Measurements from ENCODE around the gene WDR77. TPM values are rescaled to one million over a fixed set of nuclear protein-coding genes. Genes with fewer than 3 reads are reported as not detected.

The WDR77 gene
- total and polyA plus RNA-seq, 2 of the 4 experiments (the other 2 are of a cell fraction), result 80.8 to 87.0 TPM

DNA sequence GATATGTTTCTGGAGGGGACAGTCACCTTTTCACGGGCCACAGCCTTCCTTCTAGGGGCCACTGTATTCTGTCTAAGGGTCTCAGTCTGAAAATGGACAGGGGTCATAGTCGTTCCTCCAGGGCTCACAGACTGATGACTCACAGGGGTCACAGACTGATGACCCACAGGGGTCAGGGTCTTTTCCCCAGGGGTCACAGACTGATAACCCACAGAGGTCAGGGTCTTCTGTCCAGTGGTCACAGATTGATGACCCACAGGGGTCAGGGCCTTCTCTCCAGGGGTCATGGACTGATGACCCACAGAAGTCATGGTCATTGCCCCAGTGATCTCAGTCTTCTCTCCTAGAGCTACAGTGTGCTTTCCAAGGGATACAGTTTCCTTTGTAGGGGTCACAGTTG, 34.3 kb downstream of the WDR77 start:
- dilution Hi-C loops (cut with HindIII; ENCODE audit: low sequenced_read_pairs, unreplicated experiment) (no loop called here), intact Hi-C loops (cut with micrococcal nuclease) (no loop called here), in situ Hi-C loops (cut with MboI; ENCODE audit: low sequenced_read_pairs) (no loop called here)
- no peak overlapping the region for H2BK120ac ChIP-seq (ENCODE audit: low read depth, low read length)
- peaks cover 5% of the 10 kb centered on the region for H3K4me1 ChIP-seq (ENCODE audit: control insufficient read depth, insufficient read depth, low read length)
- ChIA-PET CTCF (no interaction called here), POLR2A (ENCODE audit: unreplicated experiment) (no interaction called here)
- no peak for DNase-seq
- no peak overlapping the region for H2AK5ac ChIP-seq (ENCODE audit: low read depth, low read length)
- no peak overlapping the region for H3K4me2 ChIP-seq (ENCODE audit: low read depth, low read length)
- WGBS, 2 experiments (ENCODE audit: extremely low coverage in 2 of 2, insufficient read length in 1 of 2), result 57% methylated on average over 1 of the region's 2 CpGs; no CpG with 5 or more reads in 1 of the 2 experiments
- no peak overlapping the region for H3K56ac ChIP-seq (ENCODE audit: extremely low read depth, insufficient read depth, low read length)
- no peak for ATAC-seq (ENCODE audit: low read depth)
- no peak overlapping the region for H2BK20ac ChIP-seq (ENCODE audit: low read depth, low read length)
- H3K14ac ChIP-seq (replicated peaks; ENCODE audit: low read depth, low read length), result no peak overlapping the region
- H3K27me3 ChIP-seq (ENCODE audit: control insufficient read depth, insufficient read depth, low read length), result no peaks in the 10 kb centered on the region; the same call in 1 of the 2 replicates
- no peaks in the 10 kb centered on the region for H3K79me1 ChIP-seq (ENCODE audit: low read depth in 1 of 2, low read length in 2 of 2)
- no peak overlapping the region for H4K5ac ChIP-seq (ENCODE audit: low read depth, low read length)
- no peak overlapping the region for H3K27ac ChIP-seq (ENCODE audit: insufficient read depth, low read length)
- H3K4ac ChIP-seq (ENCODE audit: low read depth, low read length), result no peak overlapping the region
- no peaks in the 10 kb centered on the region for H4K20me1 ChIP-seq (ENCODE audit: insufficient read depth, low read length)
- peaks cover 10% of the 10 kb centered on the region; the same call in 1 of the 2 replicates for H3K9me1 ChIP-seq (ENCODE audit: insufficient read depth, low read length)
- no peak overlapping the region for H4K8ac ChIP-seq (ENCODE audit: low read depth in 2 of 2, low read length in 2 of 2)
- H2AFZ ChIP-seq (replicated peaks; ENCODE audit: low read length, poor library complexity), result no peak overlapping the region
- H4K91ac ChIP-seq (ENCODE audit: insufficient read depth, low read depth, low read length), result no peak overlapping the region
- no peak overlapping the region for H2AK9ac ChIP-seq (replicated peaks; ENCODE audit: low read depth, low read length, poor library complexity)
- H3K18ac ChIP-seq (ENCODE audit: low read depth, low read length), result no peak overlapping the region
- no peaks in the 10 kb centered on the region for H3K36me3 ChIP-seq (ENCODE audit: control insufficient read depth, insufficient read depth, low read length)
- no TSS peak for BruUV-seq (replicated peaks)
- no peak overlapping the region for H3K9ac ChIP-seq (ENCODE audit: low read depth, low read length)
- H3K4me3 ChIP-seq (ENCODE audit: insufficient read depth, low read depth, low read length), result no peak overlapping the region
- H3K23ac ChIP-seq (ENCODE audit: low read depth, low read length), result no peak overlapping the region
- H3K9me3 ChIP-seq (ENCODE audit: control insufficient read depth, insufficient read depth, low read length), result no peaks in the 10 kb centered on the region
- no peak for TF ChIP-seq RCOR1 (IDR thresholded peaks at IDR 0.05; ENCODE audit: insufficient replicate concordance, low read length)
- no peak for TF ChIP-seq MAZ (IDR thresholded peaks at IDR 0.05; ENCODE audit: borderline replicate concordance, low read depth, low read length)
- TF ChIP-seq FOS (IDR thresholded peaks at IDR 0.05; ENCODE audit: low read depth, low read length), result no peak
- TF ChIP-seq CEBPB (IDR thresholded peaks at IDR 0.05; ENCODE audit: low read depth, low read length), result no peak
- TF ChIP-seq, protein P1, sequence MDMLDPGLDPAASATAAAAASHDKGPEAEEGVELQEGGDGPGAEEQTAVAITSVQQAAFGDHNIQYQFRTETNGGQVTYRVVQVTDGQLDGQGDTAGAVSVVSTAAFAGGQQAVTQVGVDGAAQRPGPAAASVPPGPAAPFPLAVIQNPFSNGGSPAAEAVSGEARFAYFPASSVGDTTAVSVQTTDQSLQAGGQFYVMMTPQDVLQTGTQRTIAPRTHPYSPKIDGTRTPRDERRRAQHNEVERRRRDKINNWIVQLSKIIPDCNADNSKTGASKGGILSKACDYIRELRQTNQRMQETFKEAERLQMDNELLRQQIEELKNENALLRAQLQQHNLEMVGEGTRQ (IDR thresholded peaks at IDR 0.05; ENCODE audit: low read depth, low read length), result no peak
- TF ChIP-seq SMC3 (IDR thresholded peaks at IDR 0.05; ENCODE audit: low read depth, low read length), result no peak
- TF ChIP-seq, protein P2, sequence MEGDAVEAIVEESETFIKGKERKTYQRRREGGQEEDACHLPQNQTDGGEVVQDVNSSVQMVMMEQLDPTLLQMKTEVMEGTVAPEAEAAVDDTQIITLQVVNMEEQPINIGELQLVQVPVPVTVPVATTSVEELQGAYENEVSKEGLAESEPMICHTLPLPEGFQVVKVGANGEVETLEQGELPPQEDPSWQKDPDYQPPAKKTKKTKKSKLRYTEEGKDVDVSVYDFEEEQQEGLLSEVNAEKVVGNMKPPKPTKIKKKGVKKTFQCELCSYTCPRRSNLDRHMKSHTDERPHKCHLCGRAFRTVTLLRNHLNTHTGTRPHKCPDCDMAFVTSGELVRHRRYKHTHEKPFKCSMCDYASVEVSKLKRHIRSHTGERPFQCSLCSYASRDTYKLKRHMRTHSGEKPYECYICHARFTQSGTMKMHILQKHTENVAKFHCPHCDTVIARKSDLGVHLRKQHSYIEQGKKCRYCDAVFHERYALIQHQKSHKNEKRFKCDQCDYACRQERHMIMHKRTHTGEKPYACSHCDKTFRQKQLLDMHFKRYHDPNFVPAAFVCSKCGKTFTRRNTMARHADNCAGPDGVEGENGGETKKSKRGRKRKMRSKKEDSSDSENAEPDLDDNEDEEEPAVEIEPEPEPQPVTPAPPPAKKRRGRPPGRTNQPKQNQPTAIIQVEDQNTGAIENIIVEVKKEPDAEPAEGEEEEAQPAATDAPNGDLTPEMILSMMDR (conservative IDR thresholded peaks at IDR 0.05; ENCODE audit: low read depth, low read length), result no peak
- TF ChIP-seq CHD1 (IDR thresholded peaks at IDR 0.05; ENCODE audit: low read depth, low read length), result no peak
- no peak for TF ChIP-seq MAFK (IDR thresholded peaks at IDR 0.05; ENCODE audit: low read depth, low read length)
- TF ChIP-seq, protein P3, sequence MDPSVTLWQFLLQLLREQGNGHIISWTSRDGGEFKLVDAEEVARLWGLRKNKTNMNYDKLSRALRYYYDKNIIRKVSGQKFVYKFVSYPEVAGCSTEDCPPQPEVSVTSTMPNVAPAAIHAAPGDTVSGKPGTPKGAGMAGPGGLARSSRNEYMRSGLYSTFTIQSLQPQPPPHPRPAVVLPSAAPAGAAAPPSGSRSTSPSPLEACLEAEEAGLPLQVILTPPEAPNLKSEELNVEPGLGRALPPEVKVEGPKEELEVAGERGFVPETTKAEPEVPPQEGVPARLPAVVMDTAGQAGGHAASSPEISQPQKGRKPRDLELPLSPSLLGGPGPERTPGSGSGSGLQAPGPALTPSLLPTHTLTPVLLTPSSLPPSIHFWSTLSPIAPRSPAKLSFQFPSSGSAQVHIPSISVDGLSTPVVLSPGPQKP (IDR thresholded peaks at IDR 0.05; ENCODE audit: borderline replicate concordance, low read depth, low read length), result no peak
- no peak for TF ChIP-seq POLR2A (IDR thresholded peaks at IDR 0.05; ENCODE audit: low read depth, low read length)
- H2BK5ac ChIP-seq (ENCODE audit: low read depth, low read length, poor library complexity, severe bottlenecking), result no peak overlapping the region
- no peak overlapping the region for H2BK15ac ChIP-seq (ENCODE audit: low read depth, low read length)

Data from IMR-90 (cell line).